HG03175 (cell line): Measurements from ENCODE around the gene COPS4.
"Not testable (repeated sequence)": the region's sequence is repeated elsewhere in the genome, so short reads cannot be mapped to it uniquely, and the experiment has no call there.

Source experiments
- ATAC-seq: cut with Tn5 transposase; IDR thresholded peaks from one replicate; pipeline ENCODE4 v1.9.1; 2021; ENCODE audit warnings: mild to moderate bottlenecking, moderate library complexity; ENCODE audit not compliant: unreplicated experiment

The COPS4 gene

DNA sequence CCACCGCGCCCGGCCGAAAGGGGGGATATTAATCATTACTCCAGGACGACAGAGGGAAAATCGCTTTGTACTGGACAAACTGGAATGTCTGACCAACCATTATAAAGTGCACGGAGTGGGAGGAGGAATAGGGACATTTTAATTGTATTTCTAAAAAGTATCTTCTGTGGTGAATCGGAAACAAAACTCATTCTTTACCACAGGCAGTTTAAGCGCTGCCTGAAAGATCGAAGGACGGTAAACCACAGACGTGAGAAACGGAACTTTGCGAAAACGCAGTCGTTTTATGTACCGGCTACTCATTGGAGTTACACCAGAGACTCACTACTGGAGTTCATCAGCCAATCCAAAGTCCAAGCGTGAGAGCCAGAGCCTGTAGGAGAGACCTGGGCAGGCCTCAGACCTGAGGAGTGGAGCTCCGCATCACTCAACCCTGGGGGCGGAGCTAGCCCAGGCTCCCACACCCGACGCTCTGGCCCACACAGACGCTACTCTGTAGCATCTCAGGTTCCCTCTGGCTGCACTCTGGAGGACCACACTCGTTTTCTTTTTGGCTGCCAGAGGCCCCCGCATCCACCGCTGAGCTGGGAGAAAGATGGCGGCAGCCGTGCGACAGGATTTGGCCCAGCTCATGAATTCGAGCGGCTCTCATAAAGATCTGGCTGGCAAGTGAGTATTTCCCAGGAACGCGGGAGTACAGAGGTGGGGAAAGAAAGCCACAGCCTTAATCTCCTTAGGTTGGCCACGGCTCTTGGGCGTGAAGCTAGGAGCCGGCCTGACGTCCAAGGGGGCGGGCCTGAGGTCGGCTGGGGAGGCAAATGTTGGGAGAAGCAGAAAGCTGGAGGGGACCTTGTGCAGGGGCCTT lies at the start of gene COPS4:
Gene COPS4 (plus strand): TSS at position 554 of the 865 bp plus-strand sequence. CDS start 42 bp downstream, at position 596.
- peak; percentile 99 for ATAC-seq

DNA sequence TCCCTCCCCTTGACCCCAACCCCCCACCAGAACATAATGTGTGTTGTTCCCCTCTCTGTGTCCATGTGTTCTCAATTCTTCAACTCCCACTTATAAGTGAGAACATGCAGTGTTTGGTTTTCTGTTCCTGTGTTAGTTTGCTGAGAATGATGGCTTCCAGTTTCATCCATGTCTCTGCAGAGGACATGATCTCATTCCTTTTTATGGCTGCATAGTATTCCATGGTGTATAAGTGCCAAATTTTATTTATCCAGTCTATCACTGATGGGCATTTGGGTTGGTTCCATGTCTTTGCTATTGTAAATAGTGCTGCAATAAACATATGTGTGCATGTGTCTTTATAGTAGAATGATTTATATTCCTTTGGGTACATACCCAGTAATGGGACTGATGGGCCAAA lies 47.5 kb upstream of the COPS4 start:
- not testable (repeated sequence) for ATAC-seq

DNA sequence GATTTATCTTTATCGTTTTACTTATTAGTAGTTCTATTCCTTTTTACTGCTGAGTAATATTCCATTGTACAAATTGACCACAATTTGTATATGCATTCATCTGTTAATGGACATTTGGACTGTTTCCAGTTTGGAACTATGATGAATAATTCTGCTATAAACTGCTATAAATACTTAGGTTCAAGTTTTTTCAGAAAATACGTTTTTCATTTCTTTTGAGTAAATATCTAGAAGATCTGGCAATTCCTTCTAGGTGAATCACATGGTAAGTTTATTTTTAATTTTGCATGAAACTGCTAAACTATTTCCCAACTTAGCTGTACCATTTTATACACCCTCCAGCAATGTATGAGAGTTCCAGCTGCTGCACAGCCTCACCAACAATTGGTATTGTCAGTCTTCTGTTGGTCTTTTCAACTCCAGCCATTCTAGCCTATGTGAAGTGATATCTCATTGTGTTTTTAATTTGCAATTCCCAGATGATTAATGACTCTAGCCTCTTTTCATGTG lies 46.6 kb upstream of the COPS4 start:
- ATAC-seq, result no peak

- ATAC-seq, result peak; percentile 95
Measured at GRCh38 chr4:82989575-82990429, 45.2 kb upstream of the COPS4 start.

DNA sequence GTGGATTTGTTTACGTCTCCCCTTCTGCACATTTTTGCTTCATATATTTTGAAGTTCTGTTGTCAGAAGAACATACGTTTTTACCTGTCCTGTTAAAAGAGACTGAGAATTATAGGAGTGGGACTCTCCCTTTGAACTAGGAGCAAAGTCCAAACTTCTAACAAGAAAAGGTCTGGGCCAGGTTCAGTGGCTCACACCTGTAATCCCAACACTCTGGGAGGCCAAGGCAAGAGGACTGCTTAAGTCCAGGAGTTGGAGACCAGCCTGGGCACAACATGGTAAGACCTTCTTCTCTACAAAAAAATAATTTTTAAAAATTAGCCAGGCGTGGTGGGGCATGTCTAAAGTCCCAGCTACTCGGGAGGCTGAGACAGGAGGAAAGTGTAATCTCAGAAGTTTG lies 40.1 kb upstream of the COPS4 start:
- ATAC-seq, result no peak

DNA sequence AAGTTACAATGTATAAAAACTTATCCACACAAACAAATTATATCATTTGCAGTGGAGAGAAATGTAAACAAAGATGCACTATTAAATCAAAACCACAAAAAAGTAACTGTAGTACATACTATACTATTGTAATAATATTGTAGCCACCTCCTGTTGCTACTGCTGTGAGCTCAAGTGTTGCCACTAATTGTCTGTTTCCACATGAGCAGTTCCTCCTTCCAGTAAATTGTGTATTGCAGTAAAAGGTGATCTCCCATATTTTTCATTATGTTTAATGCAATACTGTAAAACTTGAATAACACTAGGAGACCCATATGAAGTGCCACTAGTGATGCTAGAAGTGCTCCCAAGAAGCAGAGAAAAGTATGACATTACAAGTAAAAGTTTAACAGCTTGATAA lies 36.1 kb upstream of the COPS4 start:
- no peak for ATAC-seq

DNA sequence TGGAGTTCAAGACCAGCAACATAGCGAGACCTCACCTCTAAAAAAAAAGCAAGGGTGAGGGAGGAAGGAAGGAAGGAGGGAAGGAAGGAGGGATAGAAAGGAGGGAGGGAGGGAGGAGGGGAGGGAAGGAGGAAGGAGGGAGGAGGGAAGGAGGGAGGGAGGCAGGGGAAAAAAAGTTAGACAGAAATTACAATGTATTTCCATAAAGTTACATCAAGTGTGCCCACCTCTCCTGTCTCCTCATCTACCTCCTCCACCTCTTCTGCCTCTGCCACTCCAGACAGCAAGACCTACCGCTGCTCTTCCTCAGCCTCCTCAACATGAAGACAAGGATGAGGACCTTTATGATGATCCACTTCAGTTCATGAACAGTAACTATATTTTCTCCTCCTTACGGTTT lies 32.7 kb upstream of the COPS4 start:
- no peak for ATAC-seq

DNA sequence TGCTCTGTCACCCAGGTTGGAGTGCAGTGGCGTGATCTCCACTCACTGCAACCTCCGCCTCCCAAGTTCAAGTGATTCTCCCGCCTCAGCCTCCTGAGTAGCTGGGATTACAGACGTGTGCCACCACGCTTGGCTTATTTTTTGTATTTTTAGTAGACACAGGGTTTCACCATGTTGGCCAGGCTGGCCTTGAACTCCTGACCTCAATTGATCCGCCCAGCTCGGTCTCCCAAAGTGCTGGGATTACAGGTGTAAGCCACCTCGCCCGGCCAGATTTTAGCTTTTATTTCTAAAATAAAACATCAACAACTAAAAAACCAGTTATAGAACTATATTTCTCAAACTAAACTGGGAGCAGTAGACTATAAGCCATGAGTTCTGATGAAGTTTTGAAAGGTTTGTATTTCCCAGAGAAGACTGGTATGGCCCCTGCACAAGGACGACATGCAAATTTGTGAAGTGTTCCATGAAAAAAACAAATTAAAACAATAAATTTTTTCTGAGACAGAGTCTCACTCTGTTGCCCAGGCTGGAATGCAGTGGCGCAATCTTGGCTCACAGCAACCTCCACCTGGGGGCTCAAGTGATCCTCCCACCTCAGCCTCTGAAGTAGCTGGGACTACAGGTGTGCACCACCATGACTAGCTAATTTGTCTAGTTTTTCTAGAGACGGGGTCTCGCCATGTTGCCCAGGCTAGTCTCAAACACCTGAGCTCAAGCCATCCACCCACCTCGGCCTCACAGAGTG lies 31.8 kb upstream of the COPS4 start:
- ATAC-seq, result not testable (repeated sequence)

- ATAC-seq, result no peak
Measured at GRCh38 chr4:83009529-83009928, 25.5 kb upstream of the COPS4 start.

- ATAC-seq, result no peak
Measured at GRCh38 chr4:83010111-83010521, 24.9 kb upstream of the COPS4 start.

- peak; percentile 57 for ATAC-seq
Measured at GRCh38 chr4:83010522-83011318, 24.3 kb upstream of the COPS4 start, which contains the start of gene LIN54. LIN54 (minus strand) TSS chr4:83010823; CDS start chr4:82984844, 25,979 bp downstream.

DNA sequence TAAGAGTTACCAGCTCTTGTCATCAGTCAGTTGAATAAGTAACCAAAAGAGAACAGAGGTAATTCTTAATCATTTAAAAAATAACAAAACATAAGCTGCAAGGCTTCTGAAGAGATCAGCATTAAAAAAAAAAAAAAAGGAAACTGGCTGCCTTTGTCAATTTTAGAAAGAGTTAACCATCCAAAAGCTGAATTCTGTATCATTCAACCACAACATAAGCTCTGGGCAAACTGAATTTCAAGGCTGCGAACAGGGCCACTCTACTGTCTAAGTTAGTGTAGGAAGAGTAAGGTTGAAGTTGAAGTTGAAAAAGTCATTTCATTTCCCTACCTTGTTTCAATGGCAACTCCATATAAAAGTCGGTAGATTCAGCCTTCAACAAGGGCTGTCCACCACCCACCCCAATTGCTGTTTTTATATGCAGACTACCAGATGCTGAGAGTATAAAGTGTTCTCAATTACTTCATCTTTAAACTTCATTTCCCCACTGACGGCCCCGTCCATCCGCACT lies 23.2 kb upstream of the COPS4 start:
- no peak for ATAC-seq

DNA sequence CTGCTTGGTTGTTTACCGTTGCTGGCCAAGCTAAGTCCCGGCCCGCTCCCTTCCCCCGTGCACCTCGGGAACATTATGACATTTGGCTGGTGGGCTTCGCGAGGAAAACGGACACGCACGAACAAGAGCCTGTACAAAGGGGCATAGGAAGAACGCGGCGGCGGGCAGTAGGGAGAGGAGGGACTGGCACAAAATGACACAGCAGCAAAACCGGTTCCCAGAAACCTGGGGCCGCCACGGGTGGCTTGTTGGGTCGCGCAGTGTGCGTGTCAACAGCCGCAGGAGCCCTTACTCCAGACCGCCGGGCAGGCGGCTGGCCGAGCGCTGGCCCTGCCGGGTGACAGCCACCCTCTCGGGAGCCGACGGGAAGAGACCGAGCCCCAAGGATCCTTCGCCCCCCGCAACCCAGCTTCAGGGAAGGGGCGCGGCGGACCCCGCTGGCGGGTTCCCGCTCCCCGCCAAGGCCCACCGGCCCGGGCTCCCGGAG lies 22.7 kb upstream of the COPS4 start:
- peak; percentile 17 for ATAC-seq

- ATAC-seq, result peak; percentile 83
Measured at GRCh38 chr4:83012687-83013419, 22.1 kb upstream of the COPS4 start.

DNA sequence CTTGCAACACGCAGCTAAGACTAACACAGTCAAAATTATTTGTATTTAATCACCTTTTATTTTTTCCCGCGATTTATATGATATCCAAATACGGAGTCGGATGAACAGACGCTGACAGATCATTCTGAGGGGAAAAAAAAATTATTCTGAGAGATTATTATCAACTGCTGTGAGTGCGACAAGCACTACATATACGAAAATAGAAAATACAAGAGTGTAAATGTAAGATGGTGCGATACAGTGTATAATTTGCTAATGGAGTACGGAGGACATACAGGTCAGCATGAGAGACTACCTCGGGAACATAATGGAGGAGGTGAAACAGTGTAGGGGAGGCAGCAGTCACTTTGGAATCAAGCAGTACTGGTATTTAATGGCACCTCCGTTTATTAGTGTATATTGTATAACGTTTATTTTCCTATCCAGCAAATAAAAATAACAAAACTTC lies 21.5 kb upstream of the COPS4 start:
- no peak for ATAC-seq

- no peak for ATAC-seq
Measured at GRCh38 chr4:83013902-83014301, 21.1 kb upstream of the COPS4 start.

GRCh38 chr4:83019794-83020494 lies 15.0 kb upstream of the COPS4 start:
- ATAC-seq, result peak; percentile 61
